ENCODE measurements around the gene CCSAP.

The CCSAP gene

GRCh38 chr1:229287267-229287666, 55.6 kb downstream of the CCSAP start:
- no peak for DNase-seq (ENCODE audit: low read depth, low spot score)

- no peak for DNase-seq (ENCODE audit: low read depth, low spot score)
These were observed 56.6 kb downstream of the CCSAP start for GRCh38 chr1:229286099-229286766.

GRCh38 chr1:229285440-229285839, 57.4 kb downstream of the CCSAP start:
- no peak for DNase-seq (ENCODE audit: low read depth, low spot score)

- DNase-seq (ENCODE audit: low read depth, low spot score), result no peak
These were observed 58.0 kb downstream of the CCSAP start for GRCh38 chr1:229284887-229285286.

GRCh38 chr1:229283183-229283611, 59.6 kb downstream of the CCSAP start:
- no peak for DNase-seq (ENCODE audit: low read depth, low spot score)

- DNase-seq (ENCODE audit: low read depth, low spot score), result no peak
These were observed 60.5 kb downstream of the CCSAP start for GRCh38 chr1:229282295-229282823.

GRCh38 chr1:229281339-229281926, 61.4 kb downstream of the CCSAP start:
- DNase-seq (ENCODE audit: low read depth, low spot score), result no peak

GRCh38 chr1:229280921-229281320, 61.9 kb downstream of the CCSAP start:
- no peak for DNase-seq (ENCODE audit: low read depth, low spot score)

GRCh38 chr1:229280037-229280828, 62.6 kb downstream of the CCSAP start:
- DNase-seq (ENCODE audit: low read depth, low spot score), result no peak

GRCh38 chr1:229279242-229279641, 63.6 kb downstream of the CCSAP start:
- no peak for DNase-seq (ENCODE audit: low read depth, low spot score)

- DNase-seq (ENCODE audit: low read depth, low spot score), result no peak
These were observed 64.6 kb downstream of the CCSAP start for GRCh38 chr1:229278120-229278741.

GRCh38 chr1:229275005-229275404, 67.8 kb downstream of the CCSAP start:
- no peak for DNase-seq (ENCODE audit: low read depth, low spot score)

GRCh38 chr1:229273507-229274232, 69.2 kb downstream of the CCSAP start:
- DNase-seq (ENCODE audit: low read depth, low spot score), result no peak

GRCh38 chr1:229272164-229273158, 70.4 kb downstream of the CCSAP start:
- no peak for DNase-seq (ENCODE audit: low read depth, low spot score)

GRCh38 chr1:229271448-229272159, 71.2 kb downstream of the CCSAP start:
- DNase-seq (ENCODE audit: low read depth, low spot score), result no peak

Measured in brain pericyte (primary cell).